NCI-H2196 (cell line): ENCODE measurements around the gene PLCXD1.
"Not testable (repeated sequence)": the region's sequence is repeated elsewhere in the genome, so short reads cannot be mapped to it uniquely, and the experiment has no call there.

Experiments
- DNase-seq: peaks from one replicate; lab custom pipeline; 2025; ENCODE audit not compliant: unreplicated experiment; lab: John Stamatoyannopoulos, UW

The PLCXD1 gene, protein sequence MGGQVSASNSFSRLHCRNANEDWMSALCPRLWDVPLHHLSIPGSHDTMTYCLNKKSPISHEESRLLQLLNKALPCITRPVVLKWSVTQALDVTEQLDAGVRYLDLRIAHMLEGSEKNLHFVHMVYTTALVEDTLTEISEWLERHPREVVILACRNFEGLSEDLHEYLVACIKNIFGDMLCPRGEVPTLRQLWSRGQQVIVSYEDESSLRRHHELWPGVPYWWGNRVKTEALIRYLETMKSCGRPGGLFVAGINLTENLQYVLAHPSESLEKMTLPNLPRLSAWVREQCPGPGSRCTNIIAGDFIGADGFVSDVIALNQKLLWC

DNA sequence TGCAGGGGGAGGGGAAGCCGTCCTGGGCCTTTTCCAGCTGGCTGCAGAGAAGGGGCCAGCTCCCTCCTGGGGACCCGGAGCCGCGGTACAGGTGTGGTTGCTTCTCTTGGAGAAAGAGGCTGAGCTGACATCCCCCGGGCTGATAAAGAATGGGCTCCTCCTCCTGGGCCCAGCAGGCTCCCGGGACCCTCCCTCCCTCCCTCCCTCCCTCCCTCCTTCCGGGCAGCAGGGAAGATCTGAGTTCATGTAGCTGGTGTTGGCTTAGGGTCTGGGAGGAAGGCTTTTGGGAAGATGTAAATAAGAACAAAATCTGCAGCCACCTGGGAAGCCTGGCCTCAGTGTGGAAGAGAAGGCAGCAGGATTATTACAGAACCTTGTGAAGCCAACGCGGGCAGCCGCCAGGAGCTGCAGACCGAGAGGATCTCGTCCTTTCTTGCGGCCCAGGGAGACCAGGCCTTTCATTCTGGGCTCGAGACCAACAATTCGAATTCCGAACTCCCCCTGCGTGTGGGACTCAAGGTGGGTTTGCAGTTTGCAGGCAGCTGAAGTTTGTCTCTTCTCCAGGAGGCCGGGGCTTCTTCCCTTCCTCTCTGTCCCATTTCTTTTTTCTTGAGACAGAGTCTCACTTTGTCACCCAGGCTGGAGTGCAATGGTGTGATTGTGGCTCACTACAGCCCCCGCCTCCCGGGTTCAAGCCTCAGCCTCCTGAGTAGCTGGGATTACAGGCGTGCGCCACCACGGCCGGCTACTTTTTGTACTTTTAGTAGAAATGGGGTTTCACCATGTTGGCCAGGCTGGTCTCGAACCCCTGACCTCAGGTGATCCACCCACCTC, at the start of gene PLCXD1:
PLCXD1 (plus strand) TSS at position 216 of the 834 bp plus-strand sequence. CDS start 2,807 bp downstream, outside the sequence.
- DNase-seq = no peak

DNA sequence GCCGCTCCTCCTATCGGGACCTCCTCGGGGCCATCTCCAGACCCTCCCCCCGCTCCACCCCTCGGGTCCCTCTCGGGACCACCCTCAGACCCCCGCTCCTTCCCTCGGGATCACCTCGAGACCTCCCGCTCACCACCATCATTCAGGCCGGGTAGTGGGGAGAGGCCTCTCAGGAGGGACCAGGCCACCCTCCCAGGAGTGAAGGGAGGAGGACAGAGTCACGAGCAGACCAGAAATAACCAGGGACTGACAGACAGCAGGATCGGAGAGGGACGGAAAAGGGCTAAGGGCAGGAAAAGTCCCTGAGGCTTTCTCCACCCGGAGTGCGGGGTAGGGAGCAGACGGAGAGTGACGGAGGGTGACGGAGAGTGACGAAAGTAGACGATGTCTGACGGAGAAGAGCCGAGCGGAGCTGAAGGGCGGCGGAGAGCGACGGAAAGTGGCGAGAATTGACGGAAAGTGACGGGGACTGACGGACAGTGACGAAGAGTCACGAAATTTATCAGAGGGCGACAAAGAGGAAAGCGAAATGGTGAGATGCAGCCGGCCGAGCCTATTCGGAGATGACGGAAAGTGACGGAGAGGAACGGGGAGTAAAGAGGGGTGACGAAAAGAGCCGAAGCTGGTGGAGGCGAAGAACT, 49.4 kb upstream of the PLCXD1 start:
- not testable (repeated sequence) for DNase-seq

DNA sequence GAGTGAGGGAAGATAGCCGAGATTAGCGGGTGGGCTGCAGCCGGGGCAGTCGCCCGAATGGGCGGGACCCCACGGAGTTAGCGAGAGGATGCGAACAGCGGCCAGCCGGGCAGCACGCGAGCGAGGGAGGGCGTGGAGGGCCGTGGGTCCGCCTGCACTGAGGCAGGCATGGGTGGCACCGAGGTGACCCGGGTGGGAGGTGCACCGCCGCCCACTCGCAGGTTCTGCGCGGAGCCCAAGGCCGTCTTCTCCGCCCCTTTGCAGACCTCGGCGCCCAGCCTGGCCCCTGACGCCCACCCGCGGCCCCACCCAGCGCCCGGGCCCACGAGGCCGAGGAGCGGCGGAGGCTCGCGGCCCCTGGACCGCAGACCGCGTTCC, 48.9 kb upstream of the PLCXD1 start:
- DNase-seq = not testable (repeated sequence)

DNA sequence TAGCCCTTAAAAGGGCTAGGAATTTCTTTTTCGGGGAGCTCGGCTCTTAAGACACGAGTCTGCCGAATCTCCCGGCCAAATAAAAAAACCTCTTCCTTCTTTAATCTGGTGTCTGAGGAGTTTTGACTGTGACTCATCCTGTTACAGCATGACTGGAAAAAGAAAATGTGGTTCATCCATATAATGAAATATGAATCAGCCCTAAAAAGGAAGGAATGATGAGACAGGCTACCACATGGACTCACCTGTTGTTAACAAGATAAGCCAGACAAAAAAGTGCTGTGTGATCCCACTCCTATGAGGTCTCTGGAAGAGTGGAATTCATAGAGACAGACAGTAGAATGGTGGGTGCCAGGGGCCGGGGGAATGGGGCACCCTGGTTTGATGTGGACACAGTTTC, 45.0 kb upstream of the PLCXD1 start:
- DNase-seq = not testable (repeated sequence)

DNA sequence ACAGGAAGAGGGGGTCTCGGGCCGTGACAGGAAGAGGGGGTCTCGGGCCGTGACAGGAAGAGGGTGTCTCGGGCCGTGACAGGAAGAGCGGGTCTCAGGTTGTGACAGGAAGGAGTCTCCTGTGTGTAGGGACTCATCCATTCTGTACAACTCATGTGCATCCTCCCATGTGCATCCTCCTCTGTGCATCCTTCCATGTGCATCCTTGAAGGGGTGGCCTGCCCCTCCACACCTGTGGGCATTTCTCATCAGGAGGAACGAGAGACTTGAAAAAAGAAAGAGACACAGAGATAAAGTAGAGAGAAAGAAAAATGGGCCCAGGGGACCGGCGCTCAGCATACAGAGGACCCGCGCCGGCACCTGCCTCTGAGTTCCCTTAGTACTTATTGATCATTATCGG, 30.2 kb upstream of the PLCXD1 start:
- DNase-seq = no peak

DNA sequence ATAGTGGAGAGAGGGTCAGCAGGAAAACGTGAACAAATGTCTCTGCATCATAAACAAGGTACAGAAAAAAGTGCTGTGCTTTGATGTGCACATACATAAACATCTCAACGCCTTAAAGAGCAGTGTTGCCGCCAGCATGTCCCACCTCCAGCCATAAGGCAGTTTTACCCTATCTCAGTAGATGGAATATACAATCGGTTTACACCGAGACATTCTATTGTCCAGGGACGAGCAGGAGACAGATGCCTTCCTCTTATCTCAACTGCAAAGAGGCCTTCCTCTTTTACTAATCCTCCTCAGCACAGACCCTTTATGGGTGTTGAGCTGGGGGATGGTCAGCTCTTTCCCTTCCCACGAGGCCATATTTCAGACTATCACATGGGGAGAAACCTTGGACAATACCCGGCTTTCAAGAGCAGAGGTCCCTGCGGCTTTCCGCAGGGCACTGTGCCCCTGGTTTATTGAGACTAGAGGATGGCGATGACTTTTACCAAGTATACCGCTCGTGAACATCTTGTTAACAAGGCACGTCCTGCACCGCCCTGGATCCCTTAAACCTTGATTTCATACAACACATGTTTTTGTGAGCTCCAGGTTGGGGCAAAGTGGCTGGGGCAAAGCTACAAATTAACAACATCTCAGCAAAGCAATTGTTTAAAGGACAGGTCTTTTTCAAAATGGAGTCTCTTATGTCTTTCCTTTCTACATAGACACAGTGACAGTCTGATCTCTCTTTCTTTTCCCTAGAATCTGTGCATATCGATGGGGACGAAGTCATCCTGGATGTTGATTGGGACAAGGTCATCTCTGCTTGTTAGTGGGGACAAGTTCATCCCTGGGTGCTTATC, 29.6 kb upstream of the PLCXD1 start:
- DNase-seq = not testable (repeated sequence)

DNA sequence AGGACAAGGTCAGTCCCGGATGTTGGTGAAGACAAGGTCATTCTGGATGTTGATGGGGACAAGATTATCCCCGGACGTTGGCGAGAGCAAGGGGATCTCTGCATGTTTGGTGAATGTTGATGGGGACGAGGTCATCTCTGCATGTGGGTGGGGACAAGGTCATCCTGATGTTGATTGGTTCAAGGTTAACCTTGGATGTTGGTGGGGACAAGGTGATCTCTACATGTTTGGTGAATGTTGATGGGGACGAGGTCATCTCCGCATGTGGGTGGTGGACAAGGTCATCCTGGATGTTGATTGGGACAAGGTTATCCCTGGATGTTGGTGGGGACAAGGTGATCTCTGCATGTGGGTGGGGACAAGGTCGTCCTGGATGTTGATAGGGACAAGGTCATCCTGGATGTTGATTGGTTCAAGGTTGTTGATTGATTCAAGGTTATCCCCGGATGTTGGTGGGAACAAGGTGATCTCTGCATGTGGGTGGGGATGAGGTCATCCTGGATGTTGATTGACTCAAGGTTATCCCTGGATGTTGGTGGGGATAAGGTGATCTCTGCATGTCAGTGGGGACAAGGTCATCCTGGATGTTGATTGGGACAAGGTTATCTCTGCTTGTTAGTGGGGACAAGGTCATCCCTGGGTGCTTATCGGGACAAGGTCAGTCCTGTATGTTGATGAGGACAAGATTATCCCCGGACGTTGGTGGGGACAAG, 28.8 kb upstream of the PLCXD1 start:
- DNase-seq = no peak

DNA sequence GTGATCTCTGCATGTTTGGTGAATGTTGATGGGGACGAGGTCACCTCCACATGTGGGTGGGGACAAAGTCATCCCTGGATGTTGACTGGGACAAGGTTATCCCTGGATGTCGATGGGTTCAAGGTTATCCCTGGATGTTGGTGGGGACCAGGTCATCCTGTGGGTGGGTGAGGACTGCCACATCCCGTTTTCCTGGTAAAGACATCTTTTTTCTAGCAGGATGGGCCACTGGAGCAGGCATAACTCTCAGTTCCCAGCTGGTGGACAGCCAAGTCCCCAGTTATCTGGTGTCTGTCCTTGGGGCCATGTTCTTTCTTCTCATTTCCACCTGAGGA, 28.3 kb upstream of the PLCXD1 start:
- DNase-seq = no peak

DNA sequence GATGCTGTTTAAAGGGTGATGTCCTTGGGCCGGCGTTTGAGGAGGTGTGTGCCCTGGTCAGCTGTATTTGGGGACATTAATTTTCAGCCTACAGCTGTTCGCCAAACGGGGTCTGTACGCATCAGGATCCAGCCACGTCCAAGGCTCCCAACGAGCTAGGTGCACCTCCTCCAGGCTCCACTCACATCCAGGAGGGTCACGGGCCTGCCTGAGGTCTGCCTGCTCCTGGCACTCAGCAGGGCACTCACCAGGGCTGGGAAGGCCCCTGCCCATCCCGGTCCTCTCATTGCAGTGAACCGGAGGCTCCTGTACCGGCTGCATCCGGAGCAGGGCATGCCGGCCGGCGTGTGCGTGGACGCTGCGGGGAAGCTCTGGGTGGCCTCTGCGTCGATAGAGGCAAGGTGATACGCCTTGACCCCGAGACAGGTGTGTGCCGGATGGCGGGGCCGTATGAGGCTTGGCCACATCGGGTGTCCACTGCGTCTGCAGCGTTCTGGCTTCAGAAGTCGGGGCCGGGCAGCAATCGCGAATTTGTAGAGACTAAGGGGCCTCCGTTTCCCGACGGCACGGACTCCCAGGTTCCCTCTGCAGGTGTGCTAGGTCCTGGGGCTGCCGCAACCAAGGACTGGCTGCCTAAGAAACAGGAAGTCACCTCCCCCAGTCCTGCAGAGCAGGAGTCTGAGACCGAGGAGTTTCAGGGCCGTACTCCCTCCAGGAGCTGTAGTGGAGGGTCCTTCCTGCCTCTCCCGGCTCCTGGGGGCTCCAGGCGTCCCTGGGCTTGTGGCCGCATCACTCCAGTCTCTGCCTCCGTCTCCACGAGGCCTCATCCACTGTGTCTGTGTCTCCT, 27.5 kb upstream of the PLCXD1 start:
- DNase-seq = no peak

DNA sequence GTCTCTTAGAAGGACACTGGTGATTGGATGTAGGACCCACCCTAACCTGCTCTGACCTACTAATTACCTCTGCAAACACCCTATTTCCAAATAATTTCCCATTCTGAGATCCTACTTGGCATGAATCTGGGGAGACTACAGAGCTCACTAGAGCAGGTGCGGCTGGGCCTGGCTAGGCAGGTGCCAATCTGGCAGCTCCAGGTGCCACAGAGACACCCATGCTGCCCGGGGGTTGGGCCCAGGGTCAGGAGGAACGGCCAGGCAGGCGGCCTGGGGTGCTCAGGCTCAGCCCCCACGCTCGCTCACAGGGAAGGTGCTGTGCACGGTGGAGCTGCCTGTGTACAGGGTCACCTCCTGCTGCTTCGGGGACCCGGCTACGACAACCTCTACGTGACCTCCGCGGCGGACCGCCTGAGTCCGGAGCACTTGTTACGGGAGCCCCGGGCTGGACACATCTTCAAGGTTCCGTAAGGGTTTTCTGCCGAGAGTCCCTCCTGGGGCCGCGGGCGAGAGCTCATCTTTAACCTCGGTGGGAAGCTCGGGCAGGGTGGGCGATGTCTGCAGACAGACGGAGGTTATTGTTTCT, 26.5 kb upstream of the PLCXD1 start:
- DNase-seq = no peak

DNA sequence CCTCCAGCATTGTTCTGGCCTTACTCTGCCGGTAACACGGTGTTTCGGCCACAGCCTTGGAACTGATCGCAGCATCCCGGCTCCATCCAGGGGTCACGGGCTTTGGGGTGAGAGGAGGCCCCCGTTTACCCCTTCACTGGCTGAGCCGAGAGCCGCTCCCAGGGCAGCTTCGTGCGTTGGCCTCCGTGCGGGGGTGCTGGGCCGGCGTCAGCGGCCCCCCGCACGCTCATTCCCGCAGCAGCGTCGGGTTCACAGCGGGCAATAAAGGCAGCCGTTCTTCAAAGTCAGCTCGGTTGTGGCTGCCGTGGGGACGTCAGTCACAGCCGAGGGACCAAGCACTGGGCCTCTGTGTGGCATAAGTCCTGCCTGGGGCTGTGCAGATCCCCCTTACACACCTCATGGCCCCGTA, 25.3 kb upstream of the PLCXD1 start:
- DNase-seq = no peak

DNA sequence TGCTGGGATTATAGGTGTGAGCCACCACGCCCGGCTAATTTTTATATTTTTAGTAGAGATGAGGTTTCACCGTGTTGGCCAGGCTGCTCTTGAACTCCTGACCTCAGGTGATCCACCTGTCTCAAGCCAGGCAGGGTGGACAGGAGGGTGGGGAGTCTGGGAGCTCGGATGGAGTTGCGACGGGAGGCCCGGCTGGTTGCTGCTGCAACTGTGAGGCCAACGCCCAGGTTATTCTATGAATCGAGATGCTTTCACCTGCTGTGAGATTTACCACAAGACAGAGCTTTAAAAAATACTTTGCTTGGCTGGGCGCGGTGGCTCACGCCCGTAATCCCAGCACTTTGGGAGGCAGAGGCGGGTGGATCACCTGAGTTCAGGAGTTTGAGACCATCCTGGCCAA, 24.1 kb upstream of the PLCXD1 start:
- not testable (repeated sequence) for DNase-seq

DNA sequence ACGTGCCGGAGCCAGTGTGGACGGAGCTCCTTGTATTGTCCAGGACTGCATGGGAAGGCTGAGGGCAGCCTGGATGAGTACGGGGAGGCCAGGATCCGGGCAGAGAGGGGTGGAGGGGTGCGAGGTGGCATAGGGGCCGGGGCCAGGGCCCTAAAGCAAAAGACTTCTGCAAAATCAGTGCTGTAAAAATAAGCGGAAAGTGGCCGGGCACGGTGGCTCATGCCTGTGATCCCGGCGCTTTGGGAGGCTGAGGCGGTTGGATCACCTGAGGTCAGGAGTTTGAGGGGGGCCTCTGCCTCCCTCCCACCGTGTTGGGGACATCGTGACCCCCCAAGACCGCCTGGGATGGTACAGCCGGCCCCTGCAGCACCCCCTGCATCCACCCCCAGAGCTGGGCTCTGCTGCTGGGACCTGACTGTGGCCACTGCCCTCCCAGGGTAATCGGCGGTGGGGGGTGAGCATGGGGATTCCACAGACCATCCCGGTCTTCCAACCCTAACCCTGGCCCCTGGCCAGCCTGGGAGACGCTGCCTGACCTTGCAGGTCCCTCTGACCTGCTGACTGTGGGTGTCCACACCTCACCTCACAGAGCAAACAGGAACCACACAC, 23.4 kb upstream of the PLCXD1 start:
- no peak for DNase-seq

DNA sequence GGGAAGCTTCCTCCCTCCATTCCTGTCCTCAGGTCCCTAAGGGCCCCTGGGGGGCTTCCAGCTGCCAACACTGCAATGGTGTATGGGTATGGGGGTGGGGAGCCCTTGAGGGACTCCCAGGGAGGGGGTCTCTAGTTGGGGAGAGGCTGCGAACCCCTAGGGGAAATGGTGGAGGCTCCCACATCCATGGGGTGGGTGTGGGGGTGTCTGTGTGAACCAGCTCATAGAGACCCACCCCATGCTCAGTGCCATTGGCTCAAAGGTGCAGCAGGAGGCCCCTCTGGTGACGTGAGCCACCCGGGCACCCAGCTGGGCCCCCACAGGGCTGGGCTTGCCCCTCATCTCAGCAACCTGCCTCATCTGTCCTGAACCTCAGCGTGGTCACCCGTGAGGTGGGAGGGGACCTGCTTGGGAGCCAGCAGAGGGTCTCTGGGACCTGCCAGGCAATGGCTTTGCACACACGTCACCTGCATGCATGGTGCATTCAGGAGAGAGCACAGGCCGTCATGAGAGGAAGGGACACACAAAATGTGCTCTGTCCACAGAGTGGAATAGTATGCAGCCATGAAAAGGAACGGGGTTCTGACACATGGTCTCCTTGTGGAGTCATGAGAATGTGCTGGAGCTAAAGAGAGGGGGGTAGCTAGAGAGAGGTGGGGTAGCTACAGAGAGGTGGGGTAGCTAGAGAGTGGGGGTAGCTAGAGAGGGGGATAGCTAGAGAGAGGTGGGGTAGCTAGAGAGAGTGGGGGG, 22.7 kb upstream of the PLCXD1 start:
- no peak for DNase-seq

DNA sequence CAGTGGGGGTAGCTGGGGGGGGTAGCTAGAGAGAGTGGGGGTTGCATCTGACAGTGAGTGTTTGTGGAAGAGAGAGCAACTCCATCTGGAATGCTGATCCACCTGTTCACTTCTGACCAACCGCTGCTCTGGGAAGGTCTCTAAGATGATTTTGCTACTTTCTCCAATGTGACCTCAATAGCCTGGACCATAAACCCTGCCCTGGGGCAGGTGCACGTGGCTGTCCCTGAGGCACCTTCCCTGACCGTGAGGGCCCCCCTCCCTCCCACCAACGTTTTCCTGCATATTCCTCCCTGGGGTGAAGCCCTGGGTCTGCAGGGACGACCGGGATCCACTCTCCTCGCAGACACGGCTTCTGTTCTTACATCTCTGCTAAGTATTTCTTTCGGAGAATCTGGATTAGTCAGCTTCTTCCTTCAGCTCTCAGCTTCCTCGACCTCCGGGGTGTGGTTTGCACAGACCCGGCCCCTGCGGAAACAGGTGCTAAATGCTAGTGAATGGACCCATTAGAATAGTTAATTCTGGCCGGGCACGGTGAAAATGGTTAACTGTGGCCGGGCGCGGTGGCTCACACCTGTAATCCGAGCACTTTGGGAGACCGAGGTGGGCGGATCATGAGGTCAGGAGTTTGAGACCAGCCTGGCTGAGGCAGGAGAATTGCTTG, 21.4 kb upstream of the PLCXD1 start:
- DNase-seq = no peak

DNA sequence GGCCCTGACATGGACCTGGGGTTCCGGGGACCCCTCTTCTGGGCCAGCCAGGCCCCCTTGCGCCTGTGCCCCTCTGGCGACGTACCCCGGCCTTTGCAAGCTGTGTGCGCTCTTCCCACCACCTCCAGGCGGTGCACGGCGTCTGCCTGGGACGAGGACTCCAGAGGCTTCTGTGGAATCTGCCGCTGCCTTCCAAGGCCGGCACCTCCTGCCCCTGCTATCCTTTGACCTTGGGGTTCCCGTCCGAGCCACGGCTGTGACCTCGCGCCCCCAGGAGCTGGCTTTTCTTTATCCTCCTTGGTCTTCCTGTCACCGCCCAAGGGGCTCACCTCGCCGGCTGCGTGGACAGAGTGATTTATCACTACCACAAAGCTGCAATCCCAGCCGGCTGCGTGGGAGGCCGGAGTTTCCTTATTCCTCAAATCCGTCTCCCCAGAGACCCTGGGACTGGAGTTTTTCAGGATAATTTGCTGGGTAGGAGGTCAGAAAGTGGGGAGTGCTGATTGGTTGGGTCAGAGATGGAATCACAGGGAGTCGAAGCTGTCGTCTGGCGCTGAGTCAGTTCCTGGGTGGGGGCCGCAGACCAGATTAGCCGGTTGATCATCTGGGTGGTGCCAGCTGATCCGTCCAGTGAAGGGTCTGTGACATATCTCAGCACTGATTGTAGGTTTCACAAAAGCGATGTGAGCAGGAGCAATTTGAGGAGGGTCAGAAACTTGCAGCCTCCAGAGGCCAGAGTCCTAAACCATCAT, 19.8 kb upstream of the PLCXD1 start:
- no peak for DNase-seq

DNA sequence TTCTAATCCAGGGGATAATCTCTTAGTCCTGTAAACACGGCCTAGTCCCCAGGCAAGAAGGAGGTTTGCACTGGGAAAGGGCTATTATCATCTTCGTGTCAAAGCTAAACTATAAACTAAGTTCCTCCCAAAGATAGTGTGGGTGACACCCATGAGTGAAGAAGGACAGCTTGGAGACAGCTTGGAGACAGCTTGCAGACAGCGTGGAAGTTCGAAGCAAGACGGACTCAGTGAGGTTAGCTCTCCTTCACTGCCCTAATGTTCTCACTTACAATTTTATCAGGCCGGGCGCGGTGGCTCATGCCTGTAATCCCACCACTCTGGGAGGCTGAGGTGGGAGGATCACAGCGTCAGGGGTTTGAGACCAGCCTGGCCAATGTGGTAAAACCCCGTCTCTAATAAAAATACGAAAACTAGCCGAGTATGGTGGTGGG, 19.2 kb upstream of the PLCXD1 start:
- DNase-seq = no peak
